Measurements from ENCODE around the gene CEL.

The CEL gene

GRCh38 chr9:133106511-133107244, 44.9 kb downstream of the CEL start:
- FAIRE-seq: no peak

- FAIRE-seq: no peak
These were observed 45.5 kb downstream of the CEL start for GRCh38 chr9:133107245-133107722.

- FAIRE-seq: no peak
These were observed 46.4 kb downstream of the CEL start for GRCh38 chr9:133107961-133108793.

- FAIRE-seq: no peak
These were observed 47.2 kb downstream of the CEL start for GRCh38 chr9:133108794-133109641.

- FAIRE-seq: no peak
These were observed 48.3 kb downstream of the CEL start for GRCh38 chr9:133109931-133110650.

- no peak for FAIRE-seq
These were observed 50.3 kb downstream of the CEL start for GRCh38 chr9:133111808-133112662.

GRCh38 chr9:133112663-133113026, 50.9 kb downstream of the CEL start:
- FAIRE-seq: no peak

GRCh38 chr9:133113163-133113948, 51.6 kb downstream of the CEL start:
- FAIRE-seq: no peak

- FAIRE-seq: no peak
These were observed 52.4 kb downstream of the CEL start for GRCh38 chr9:133113949-133114885.

- FAIRE-seq: no peak
These were observed 53.3 kb downstream of the CEL start for GRCh38 chr9:133114886-133115603.

- FAIRE-seq: no peak
These were observed 54.0 kb downstream of the CEL start for GRCh38 chr9:133115604-133116345.

- FAIRE-seq: no peak
These were observed 54.8 kb downstream of the CEL start for GRCh38 chr9:133116346-133117231.

GRCh38 chr9:133117271-133118178, 55.7 kb downstream of the CEL start:
- FAIRE-seq: no peak

- FAIRE-seq: no peak
These were observed 56.4 kb downstream of the CEL start for GRCh38 chr9:133118179-133118520.

GRCh38 chr9:133118568-133118967, 56.8 kb downstream of the CEL start:
- no peak for FAIRE-seq

Data from islet of Langerhans (tissue), 1 donor.